Neutrophil (primary cell): ENCODE results near the gene TLR10.
A peak's percentile ranks its signal among the peaks of the same experiment; 100 is the strongest.

Source experiments
- H3K27ac ChIP-seq: fragments of 200-600 bp; sonication (generic); 2 replicates; pipeline ENCODE4 v1.5.1; 2016; ENCODE audit warnings: mild to moderate bottlenecking, moderate library complexity
- H3K27me3 ChIP-seq: fragments of 200-600 bp; sonication (generic); 2 replicates; pipeline ENCODE4 v1.6.0; 2016; ENCODE audit warnings: mild to moderate bottlenecking
- H3K36me3 ChIP-seq: fragments of 200-600 bp; sonication (generic); 2 replicates; pipeline ENCODE4 v1.5.1; 2017
- H3K4me1 ChIP-seq, 2 experiments: fragments of 200-600 bp in 1 of 2; sonication (generic) in 1 of 2; 1 replicate in 1 of 2; 2 replicates in 1 of 2; pipeline versions ENCODE4 v1.5.1 to v1.6.1; 2013 to 2016; ENCODE audit warnings: low read depth in 1 of 2, low read length in 1 of 2, mild to moderate bottlenecking in 1 of 2, moderate library complexity in 1 of 2; ENCODE audit not compliant: control insufficient read depth in 1 of 2, insufficient read depth in 1 of 2
- H3K4me3 ChIP-seq, 2 experiments: fragments of 200-600 bp in 1 of 2; sonication (generic) in 1 of 2; 1 replicate in 1 of 2; 2 replicates in 1 of 2; pipeline ENCODE4 v1.5.1; 2013 to 2016; ENCODE audit warnings: low read depth in 1 of 2, low read length in 1 of 2, mild to moderate bottlenecking in 1 of 2, moderate library complexity in 1 of 2
- H3K9me3 ChIP-seq: fragments of 200-600 bp; sonication (generic); 2 replicates; pipeline ENCODE4 v1.5.1; 2016
- CTCF ChIP-seq: fragments of 200-600 bp; sonication (generic); IDR thresholded peaks from 2 replicates; pipeline ENCODE4 v1.5.1; 2016; ENCODE audit warnings: antibody characterized with exemption

The TLR10 gene

DNA sequence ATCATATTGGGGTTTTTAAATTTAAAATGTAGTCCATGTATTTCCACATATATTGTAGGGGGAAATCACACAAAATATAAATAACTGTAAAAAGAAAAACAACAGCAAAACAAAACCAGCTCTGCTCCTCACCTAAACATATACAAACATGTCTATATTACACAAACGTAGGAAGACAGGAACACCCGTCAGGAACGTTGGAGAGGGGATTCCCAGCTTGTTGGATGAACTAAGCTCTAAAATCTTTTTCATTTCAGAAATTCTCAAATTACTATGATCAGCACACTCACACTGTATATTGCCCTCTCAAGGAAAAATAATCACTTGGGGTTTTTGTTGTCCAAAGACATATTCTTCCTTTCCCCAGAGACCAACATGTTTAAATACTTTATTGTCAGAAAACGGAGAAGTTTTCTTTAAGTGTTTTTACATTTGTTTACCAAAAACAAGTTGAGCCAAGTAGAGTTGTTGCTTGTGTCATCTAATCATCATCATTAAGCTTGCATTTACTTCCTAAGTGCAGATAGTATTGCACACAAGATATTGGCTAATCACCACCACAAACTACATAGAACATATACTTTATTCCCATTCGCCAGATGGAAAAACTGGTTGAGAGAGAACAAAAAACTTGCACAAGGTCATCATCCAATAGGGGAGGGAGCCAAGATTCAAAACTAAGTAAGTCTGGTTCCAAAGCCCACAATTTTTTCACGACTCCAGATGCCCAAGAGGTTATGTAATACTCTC, 2.4 kb upstream of the TLR10 start:
- H3K27me3 ChIP-seq: no peaks in the 10 kb centered on the region
- no peaks in the 10 kb centered on the region for H3K36me3 ChIP-seq
- TF ChIP-seq CTCF: no peak
- H3K9me3 ChIP-seq: no peaks in the 10 kb centered on the region
- peak overlapping the region; percentile 91 for H3K27ac ChIP-seq
- H3K4me3 ChIP-seq: peak overlapping the region; percentile 35
- peaks cover 68 to 85% of the 10 kb centered on the region in 2 experiments for H3K4me1 ChIP-seq

DNA sequence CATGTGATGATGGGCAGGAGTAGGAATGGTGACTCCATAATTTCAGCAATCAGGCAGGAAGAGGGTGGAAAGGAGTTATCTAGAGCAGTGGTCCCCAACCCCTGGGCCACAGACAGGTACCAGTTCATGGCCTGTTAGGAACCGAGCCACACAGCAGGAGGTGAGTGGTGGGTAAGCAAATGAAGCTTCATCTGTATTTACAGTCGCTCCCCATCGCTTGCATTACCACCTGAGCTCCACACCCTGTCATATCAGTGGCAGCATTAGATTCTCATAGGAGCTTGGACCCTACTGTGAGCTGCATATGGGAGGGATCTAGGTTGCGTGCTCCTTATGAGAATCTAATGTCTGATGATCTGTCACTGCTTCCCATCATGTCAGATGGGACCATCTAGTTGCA, 1.4 kb upstream of the TLR10 start:
- H3K27ac ChIP-seq: peak overlapping the region; percentile 91
- H3K4me3 ChIP-seq: no peak overlapping the region
- peaks cover 57 to 75% of the 10 kb centered on the region in 2 experiments for H3K4me1 ChIP-seq
- TF ChIP-seq CTCF: no peak
- H3K27me3 ChIP-seq: no peaks in the 10 kb centered on the region
- no peaks in the 10 kb centered on the region for H3K36me3 ChIP-seq
- no peaks in the 10 kb centered on the region for H3K9me3 ChIP-seq

DNA sequence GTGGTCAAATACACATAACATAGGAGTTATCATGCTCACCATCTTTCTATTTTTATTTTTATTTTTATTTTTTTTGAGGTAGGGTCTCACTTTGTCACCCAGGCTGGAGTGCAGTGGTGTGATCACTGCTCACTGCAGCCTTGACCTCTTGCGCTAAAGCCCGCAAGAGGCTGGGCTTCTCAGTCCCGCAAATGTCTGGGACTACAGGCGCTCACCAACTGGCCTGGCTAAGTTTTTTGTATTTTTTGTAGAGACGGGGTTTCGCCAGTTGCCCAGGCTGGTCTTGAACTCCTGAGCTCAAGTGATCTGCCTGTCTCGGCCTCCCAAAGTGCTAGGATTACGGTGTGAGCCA, 295 bp upstream of the TLR10 start:
- Histone ChIP-seq H3K27ac (peak overlapping the region; percentile 91), H3K4me3 (no peak overlapping the region), H3K27me3 (no peaks in the 10 kb centered on the region), H3K36me3 (no peaks in the 10 kb centered on the region), H3K9me3 (no peaks in the 10 kb centered on the region), H3K4me1 (peaks cover 47 to 64% of the 10 kb centered on the region in 2 experiments)
- TF ChIP-seq CTCF: no peak

GRCh38 chr4:38781854-38782261, 932 bp downstream of the TLR10 start:
- no peak overlapping the region for H3K4me3 ChIP-seq
- no peaks in the 10 kb centered on the region for H3K36me3 ChIP-seq
- H3K27me3 ChIP-seq: no peaks in the 10 kb centered on the region
- peaks cover 42 to 52% of the 10 kb centered on the region in 2 experiments for H3K4me1 ChIP-seq
- H3K27ac ChIP-seq: no peak overlapping the region
- no peaks in the 10 kb centered on the region for H3K9me3 ChIP-seq
- TF ChIP-seq CTCF: no peak

- Histone ChIP-seq H3K4me1 (peaks cover 38 to 43% of the 10 kb centered on the region in 2 experiments), H3K4me3 (no peak overlapping the region), H3K36me3 (no peaks in the 10 kb centered on the region), H3K27ac (no peak overlapping the region), H3K27me3 (no peaks in the 10 kb centered on the region), H3K9me3 (no peaks in the 10 kb centered on the region)
- TF ChIP-seq CTCF: no peak
Observed at GRCh38 chr4:38780833-38781484, 1.8 kb downstream of the TLR10 start.
